Hepatocyte (in vitro differentiated cells): Measurements from ENCODE around the gene C19orf44. TPM values are rescaled to one million over a fixed set of nuclear protein-coding genes. Genes with fewer than 3 reads are reported as not detected.

ENCODE experiments used
- DNase-seq: peaks from one replicate; pipeline ENCODE4 v3.0.0-alpha.2; 2016; ENCODE audit warnings: low spot score
- H2AFZ ChIP-seq: fragments of 200-600 bp; sonication (generic); 2 replicates; pipeline ENCODE4 v1.6.0; 2016; ENCODE audit warnings: antibody characterized with exemption, mild to moderate bottlenecking
- H3K27ac ChIP-seq: fragments of 200-600 bp; sonication (generic); 2 replicates; pipeline ENCODE4 v1.5.1; 2016; ENCODE audit warnings: mild to moderate bottlenecking
- H3K27me3 ChIP-seq: fragments of 200-600 bp; sonication (generic); 2 replicates; pipeline ENCODE4 v1.6.1; 2016
- H3K36me3 ChIP-seq: fragments of 200-600 bp; sonication (generic); replicated peaks from 2 replicates; pipeline ENCODE4 v1.5.1; 2016; ENCODE audit warnings: low read depth; ENCODE audit not compliant: insufficient read depth
- H3K4me1 ChIP-seq: fragments of 200-600 bp; sonication (generic); 2 replicates; pipeline ENCODE4 v1.5.1; 2016; ENCODE audit warnings: mild to moderate bottlenecking, moderate library complexity; ENCODE audit not compliant: insufficient read depth
- H3K4me2 ChIP-seq: fragments of 200-600 bp; sonication (generic); 2 replicates; pipeline ENCODE4 v1.6.0; 2016
- H3K4me3 ChIP-seq: fragments of 200-600 bp; sonication (generic); 2 replicates; pipeline ENCODE4 v1.5.1; 2016; ENCODE audit warnings: mild to moderate bottlenecking
- H3K79me2 ChIP-seq: fragments of 200-600 bp; sonication (generic); 2 replicates; pipeline ENCODE4 v1.6.0; 2017; ENCODE audit warnings: mild to moderate bottlenecking
- H3K9me2 ChIP-seq: fragments of 200-600 bp; sonication (generic); replicated peaks from 2 replicates; pipeline ENCODE4 v1.6.0; 2017; ENCODE audit warnings: mild to moderate bottlenecking; ENCODE audit not compliant: insufficient read depth
- H3K9me3 ChIP-seq: fragments of 200-600 bp; sonication (generic); 2 replicates; pipeline ENCODE4 v1.5.1; 2016; ENCODE audit warnings: low read depth, mild to moderate bottlenecking
- H4K20me1 ChIP-seq: fragments of 200-600 bp; sonication (generic); 2 replicates; pipeline ENCODE4 v1.6.0; 2016; ENCODE audit warnings: mild to moderate bottlenecking; ENCODE audit not compliant: insufficient read depth, poor library complexity, severe bottlenecking
- EZH2 ChIP-seq: fragments of 200-600 bp; sonication (generic); IDR thresholded peaks from 2 replicates; pipeline ENCODE4 v1.6.1; 2016; ENCODE audit warnings: antibody characterized with exemption, mild to moderate bottlenecking, borderline replicate concordance
- EZH2phosphoT487 ChIP-seq: fragments of 200-600 bp; sonication (generic); IDR thresholded peaks from one replicate; pipeline ENCODE4 v1.6.1; 2018; ENCODE audit warnings: antibody characterized with exemption, mild to moderate bottlenecking, low read depth, moderate library complexity; ENCODE audit not compliant: unreplicated experiment, severe bottlenecking
- WGBS: methylation state at CpG from one replicate; pipeline ENCODE4 v1.1.6; 2016; ENCODE audit warnings: low lambda C conversion rate; ENCODE audit errors: missing lambda C conversion rate; 5-methylcytosine and 5-hydroxymethylcytosine counted together
- polyA plus RNA-seq: library from polyadenylated mRNA; unstranded; fragments of >200 nt; fragmentation: Nextera tagmentation; extraction: Ambion mirVana; gene quantifications from 2 replicates; pipeline ENCODE4 v1.2.1, GENCODE V29; 2016
- small RNA-seq: library from RNA; depleted of rRNA; stranded (forward); fragments of <200 nt; gene quantifications from one replicate; pipeline ENCODE3, GENCODE V24; 2014
- total RNA-seq: library from RNA; depleted of rRNA; stranded (reverse); fragments of >200 nt; gene quantifications from 2 replicates; pipeline ENCODE4 v1.2.3, GENCODE V29; 2014
- TF ChIP-seq, protein P1 (sequence below): fragments of 200-600 bp; sonication (generic); IDR thresholded peaks from 2 replicates; pipeline ENCODE4 v1.5.1; 2016; ENCODE audit warnings: antibody characterized with exemption, mild to moderate bottlenecking; ENCODE audit not compliant: poor library complexity

The C19orf44 gene
- total and polyA plus RNA-seq, 2 experiments from 2014 or later = 2.9 to 3.0 TPM

DNA sequence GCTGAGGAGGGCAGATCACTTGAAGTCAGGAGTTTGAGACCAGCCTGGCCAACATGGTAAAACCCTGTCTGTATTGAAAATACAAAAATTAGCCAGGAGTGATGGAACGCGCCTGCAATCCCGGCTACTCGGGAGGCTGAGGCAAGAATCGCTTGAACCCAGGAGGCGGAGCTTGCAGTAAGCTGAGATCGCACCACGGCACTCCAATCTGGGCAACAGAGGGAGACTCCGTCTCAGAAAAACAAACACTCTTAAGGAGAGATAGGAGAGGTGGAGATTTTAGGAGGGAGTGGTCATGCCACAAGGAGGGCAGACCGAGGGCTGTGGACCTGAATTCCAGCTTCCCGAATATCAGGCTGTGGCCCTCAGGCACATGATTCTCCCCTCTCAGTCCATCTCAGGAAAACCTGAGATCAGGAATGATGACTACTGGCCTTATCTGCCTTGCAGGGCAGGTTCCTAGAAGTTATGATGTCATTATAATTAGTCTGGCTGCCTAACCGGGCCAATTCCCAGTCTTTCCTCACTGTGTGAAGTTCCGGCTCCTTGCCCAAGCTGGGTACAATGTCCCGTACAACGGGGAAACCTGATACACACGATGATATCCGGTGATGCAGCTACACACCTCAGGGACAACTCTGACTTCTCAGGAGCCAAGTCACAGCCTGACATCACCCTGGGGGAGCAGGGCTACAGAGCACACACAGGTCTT lies 73.6 kb downstream of the C19orf44 start:
- 93% methylated on average over 17 of the region's 17 CpGs for WGBS
- TF ChIP-seq EZH2phosphoT487 (no peak), EZH2 (no peak)
- TF ChIP-seq, protein P1, sequence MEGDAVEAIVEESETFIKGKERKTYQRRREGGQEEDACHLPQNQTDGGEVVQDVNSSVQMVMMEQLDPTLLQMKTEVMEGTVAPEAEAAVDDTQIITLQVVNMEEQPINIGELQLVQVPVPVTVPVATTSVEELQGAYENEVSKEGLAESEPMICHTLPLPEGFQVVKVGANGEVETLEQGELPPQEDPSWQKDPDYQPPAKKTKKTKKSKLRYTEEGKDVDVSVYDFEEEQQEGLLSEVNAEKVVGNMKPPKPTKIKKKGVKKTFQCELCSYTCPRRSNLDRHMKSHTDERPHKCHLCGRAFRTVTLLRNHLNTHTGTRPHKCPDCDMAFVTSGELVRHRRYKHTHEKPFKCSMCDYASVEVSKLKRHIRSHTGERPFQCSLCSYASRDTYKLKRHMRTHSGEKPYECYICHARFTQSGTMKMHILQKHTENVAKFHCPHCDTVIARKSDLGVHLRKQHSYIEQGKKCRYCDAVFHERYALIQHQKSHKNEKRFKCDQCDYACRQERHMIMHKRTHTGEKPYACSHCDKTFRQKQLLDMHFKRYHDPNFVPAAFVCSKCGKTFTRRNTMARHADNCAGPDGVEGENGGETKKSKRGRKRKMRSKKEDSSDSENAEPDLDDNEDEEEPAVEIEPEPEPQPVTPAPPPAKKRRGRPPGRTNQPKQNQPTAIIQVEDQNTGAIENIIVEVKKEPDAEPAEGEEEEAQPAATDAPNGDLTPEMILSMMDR = no peak
- H3K36me3 ChIP-seq = no peaks in the 10 kb centered on the region
- peaks cover 12% of the 10 kb centered on the region for H4K20me1 ChIP-seq
- H3K27ac ChIP-seq = peak overlapping the region; percentile 68
- peaks cover 63% of the 10 kb centered on the region for H3K79me2 ChIP-seq
- H3K4me2 ChIP-seq = no peak overlapping the region
- H3K9me2 ChIP-seq = no peaks in the 10 kb centered on the region
- no peak overlapping the region for H2AFZ ChIP-seq
- peaks cover 22% of the 10 kb centered on the region for H3K4me1 ChIP-seq
- H3K9me3 ChIP-seq = no peaks in the 10 kb centered on the region
- no peak for DNase-seq
- no peak overlapping the region for H3K4me3 ChIP-seq
- no peaks in the 10 kb centered on the region for H3K27me3 ChIP-seq

Small RNA genes lying within 50 kb of the gene (small RNA-seq; reads per million reads assigned to genes)
- not detected for gene RN7SL146P

Other genes with a start within 250 kb of the C19orf44 start
- 3.0 and 4.5 TPM in 2 replicates for gene KLF2, start 171.6 kb upstream of the C19orf44 start, total RNA-seq
- gene KLF2, start 171.6 kb upstream of the C19orf44 start, polyA plus RNA-seq = 27.7 and 40.9 TPM in 2 replicates
- 10.2 and 15.9 TPM in 2 replicates for gene EPS15L1, start 24.4 kb upstream of the C19orf44 start, total RNA-seq
- 26.8 and 27.7 TPM in 2 replicates for gene EPS15L1, start 24.4 kb upstream of the C19orf44 start, polyA plus RNA-seq
- not detected in 2 replicates for gene CALR3, start 227 bp upstream of the C19orf44 start, total RNA-seq
- gene CALR3, start 227 bp upstream of the C19orf44 start, polyA plus RNA-seq = not detected in 2 replicates
- gene CHERP, start 46.0 kb downstream of the C19orf44 start, total RNA-seq = 6.1 and 7.8 TPM in 2 replicates
- gene CHERP, start 46.0 kb downstream of the C19orf44 start, polyA plus RNA-seq = 38.7 and 40.2 TPM in 2 replicates
- 32.0 and 38.3 TPM in 2 replicates for gene SLC35E1, start 76.0 kb downstream of the C19orf44 start, total RNA-seq
- 33.0 and 33.3 TPM in 2 replicates for gene SLC35E1, start 76.0 kb downstream of the C19orf44 start, polyA plus RNA-seq
- gene MED26, start 131.8 kb downstream of the C19orf44 start, total RNA-seq = 4.9 and 6.6 TPM in 2 replicates
- gene MED26, start 131.8 kb downstream of the C19orf44 start, polyA plus RNA-seq = 7.8 and 8.0 TPM in 2 replicates
- gene SMIM7, start 163.8 kb downstream of the C19orf44 start, total RNA-seq = 141 and 154 TPM in 2 replicates
- 99.2 and 105 TPM in 2 replicates for gene SMIM7, start 163.8 kb downstream of the C19orf44 start, polyA plus RNA-seq
- gene TMEM38A, start 164.7 kb downstream of the C19orf44 start, total RNA-seq = 10.2 and 10.6 TPM in 2 replicates
- 9.3 and 10.9 TPM in 2 replicates for gene TMEM38A, start 164.7 kb downstream of the C19orf44 start, polyA plus RNA-seq
- gene NWD1, start 223.5 kb downstream of the C19orf44 start, total RNA-seq = 0.07 and 0.12 TPM in 2 replicates
- 0.01 TPM in 1 of 2 replicates, not detected in the other for gene NWD1, start 223.5 kb downstream of the C19orf44 start, polyA plus RNA-seq